ENCODE results near the gene LAMA1. TPM values are rescaled to one million over a fixed set of nuclear protein-coding genes. Genes with fewer than 3 reads are reported as not detected.

The LAMA1 gene
- total and polyA plus RNA-seq, 10 of the 15 experiments (the other 5 are each of a cell fraction or from before 2014, with no cell fraction given) = under 0.01 to 1.9 (median 0.06) TPM; not detected in 6

DNA sequence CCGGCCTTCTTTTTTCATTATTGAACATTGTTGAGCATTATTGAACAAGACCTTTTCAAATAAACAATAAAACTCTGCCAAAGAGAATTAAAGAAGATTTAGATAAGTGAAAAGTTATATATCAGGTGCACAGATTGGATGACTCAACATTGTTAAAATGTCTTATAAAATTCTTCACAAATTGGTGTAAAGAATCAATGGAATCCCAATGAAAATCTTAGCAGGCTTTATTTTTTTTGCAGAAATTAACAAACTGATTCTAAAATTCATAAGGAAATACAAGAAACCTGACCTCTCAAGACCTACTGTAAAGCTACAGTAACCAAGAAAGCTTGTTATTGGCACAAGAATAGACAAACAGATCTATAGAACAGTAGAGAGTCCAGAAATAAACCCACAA lies 70.3 kb downstream of the LAMA1 start:
- in situ Hi-C loops (cut with MboI) = no loop called here
- intact Hi-C loops (cut with micrococcal nuclease; ENCODE audit: unreplicated experiment) = no loop called here
- Histone ChIP-seq H3K27ac (ENCODE audit: control insufficient read depth, insufficient read depth) (no peak overlapping the region), H4K20me1 (ENCODE audit: control insufficient read depth, insufficient read depth) (no peaks in the 10 kb centered on the region), H3K4me3 (no peak overlapping the region), H3K4me1 (ENCODE audit: control insufficient read depth, insufficient read depth, low read length) (no peaks in the 10 kb centered on the region), H3K27me3 (replicated peaks in 1 of 2; ENCODE audit: control insufficient read depth in 2 of 2, insufficient read depth in 2 of 2, low read length in 1 of 2) (no peaks in the 10 kb centered on the region), H2AFZ (ENCODE audit: control insufficient read depth, low read depth, low read length) (no peak overlapping the region), H3K36me3 (ENCODE audit: control insufficient read depth in 2 of 2, insufficient read depth in 2 of 2, low read length in 1 of 2) (no peaks in the 10 kb centered on the region), H3K9me3 (replicated peaks; ENCODE audit: control insufficient read depth, insufficient read depth, low read length) (no peaks in the 10 kb centered on the region), H3K9ac (ENCODE audit: control insufficient read depth, insufficient read depth, low read length) (no peak overlapping the region), H3K4me2 (ENCODE audit: control insufficient read depth, insufficient read depth) (no peak overlapping the region), H3K79me2 (ENCODE audit: control insufficient read depth, insufficient read depth, low read length) (no peaks in the 10 kb centered on the region)
- ChIA-PET RAD21 (ENCODE audit: unreplicated experiment) (no interaction called here), SMC1A (ENCODE audit: uncharacterized antibody, unreplicated experiment) (no interaction called here), POLR2A (no interaction called here), CTCF (no interaction called here)
- TF ChIP-seq FOS (IDR thresholded peaks at IDR 0.05; ENCODE audit: borderline replicate concordance, extremely low read depth, insufficient read length) (no peak), SREBF2 (IDR thresholded peaks at IDR 0.05; ENCODE audit: low read length) (no peak), NFYB (IDR thresholded peaks at IDR 0.05; ENCODE audit: insufficient read depth, low read depth, low read length) (no peak), CREB1 (IDR thresholded peaks at IDR 0.05; ENCODE audit: low read depth) (no peak), BRCA1 (IDR thresholded peaks at IDR 0.05; ENCODE audit: low read depth, low read length) (no peak), ZZZ3 (IDR thresholded peaks at IDR 0.05; ENCODE audit: control insufficient read depth, insufficient read length, low read depth) (no peak), POU2F2 (IDR thresholded peaks at IDR 0.05; ENCODE audit: borderline replicate concordance, low read depth, low read length) (no peak), ZNF217 (IDR thresholded peaks at IDR 0.05) (no peak), PAX8 (IDR thresholded peaks at IDR 0.05) (no peak), NFXL1 (IDR thresholded peaks at IDR 0.05; ENCODE audit: borderline replicate concordance) (no peak), LARP7 (IDR thresholded peaks at IDR 0.05) (no peak), DPF2 (IDR thresholded peaks at IDR 0.05) (no peak)
- TF ChIP-seq, protein P1, sequence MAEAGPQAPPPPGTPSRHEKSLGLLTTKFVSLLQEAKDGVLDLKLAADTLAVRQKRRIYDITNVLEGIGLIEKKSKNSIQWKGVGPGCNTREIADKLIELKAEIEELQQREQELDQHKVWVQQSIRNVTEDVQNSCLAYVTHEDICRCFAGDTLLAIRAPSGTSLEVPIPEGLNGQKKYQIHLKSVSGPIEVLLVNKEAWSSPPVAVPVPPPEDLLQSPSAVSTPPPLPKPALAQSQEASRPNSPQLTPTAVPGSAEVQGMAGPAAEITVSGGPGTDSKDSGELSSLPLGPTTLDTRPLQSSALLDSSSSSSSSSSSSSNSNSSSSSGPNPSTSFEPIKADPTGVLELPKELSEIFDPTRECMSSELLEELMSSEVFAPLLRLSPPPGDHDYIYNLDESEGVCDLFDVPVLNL (IDR thresholded peaks at IDR 0.05; ENCODE audit: low read depth, low read length) = no peak
- TF ChIP-seq, protein P2, sequence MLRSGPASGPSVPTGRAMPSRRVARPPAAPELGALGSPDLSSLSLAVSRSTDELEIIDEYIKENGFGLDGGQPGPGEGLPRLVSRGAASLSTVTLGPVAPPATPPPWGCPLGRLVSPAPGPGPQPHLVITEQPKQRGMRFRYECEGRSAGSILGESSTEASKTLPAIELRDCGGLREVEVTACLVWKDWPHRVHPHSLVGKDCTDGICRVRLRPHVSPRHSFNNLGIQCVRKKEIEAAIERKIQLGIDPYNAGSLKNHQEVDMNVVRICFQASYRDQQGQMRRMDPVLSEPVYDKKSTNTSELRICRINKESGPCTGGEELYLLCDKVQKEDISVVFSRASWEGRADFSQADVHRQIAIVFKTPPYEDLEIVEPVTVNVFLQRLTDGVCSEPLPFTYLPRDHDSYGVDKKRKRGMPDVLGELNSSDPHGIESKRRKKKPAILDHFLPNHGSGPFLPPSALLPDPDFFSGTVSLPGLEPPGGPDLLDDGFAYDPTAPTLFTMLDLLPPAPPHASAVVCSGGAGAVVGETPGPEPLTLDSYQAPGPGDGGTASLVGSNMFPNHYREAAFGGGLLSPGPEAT (IDR thresholded peaks at IDR 0.05; ENCODE audit: low read depth) = no peak
- TF ChIP-seq, protein P3, sequence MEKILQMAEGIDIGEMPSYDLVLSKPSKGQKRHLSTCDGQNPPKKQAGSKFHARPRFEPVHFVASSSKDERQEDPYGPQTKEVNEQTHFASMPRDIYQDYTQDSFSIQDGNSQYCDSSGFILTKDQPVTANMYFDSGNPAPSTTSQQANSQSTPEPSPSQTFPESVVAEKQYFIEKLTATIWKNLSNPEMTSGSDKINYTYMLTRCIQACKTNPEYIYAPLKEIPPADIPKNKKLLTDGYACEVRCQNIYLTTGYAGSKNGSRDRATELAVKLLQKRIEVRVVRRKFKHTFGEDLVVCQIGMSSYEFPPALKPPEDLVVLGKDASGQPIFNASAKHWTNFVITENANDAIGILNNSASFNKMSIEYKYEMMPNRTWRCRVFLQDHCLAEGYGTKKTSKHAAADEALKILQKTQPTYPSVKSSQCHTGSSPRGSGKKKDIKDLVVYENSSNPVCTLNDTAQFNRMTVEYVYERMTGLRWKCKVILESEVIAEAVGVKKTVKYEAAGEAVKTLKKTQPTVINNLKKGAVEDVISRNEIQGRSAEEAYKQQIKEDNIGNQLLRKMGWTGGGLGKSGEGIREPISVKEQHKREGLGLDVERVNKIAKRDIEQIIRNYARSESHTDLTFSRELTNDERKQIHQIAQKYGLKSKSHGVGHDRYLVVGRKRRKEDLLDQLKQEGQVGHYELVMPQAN (conservative IDR thresholded peaks at IDR 0.05) = no peak
- ATAC-seq (no peak), FAIRE-seq (no peak), DNase-seq (ENCODE audit: low read depth, low spot score) (no peak)
- BruUV-seq (replicated peaks) = no TSS peak
- 5% methylated on average over 1 of the region's 1 CpG for WGBS (ENCODE audit: insufficient coverage, insufficient replicate concordance, low lambda C conversion rate, missing lambda C conversion rate)

Measured in GM12878 (cell line).